Activated B cell treated with CpG ODN at 0.5 μM for 24 hours (primary cell): ENCODE data around the gene TMEM185B. TPM values are rescaled to one million over a fixed set of nuclear protein-coding genes. Genes with fewer than 3 reads are reported as not detected.

Experiments used
- ATAC-seq: fragments of 200-7000 bp; cut with Tn5 transposase; one replicate; pipeline ENCODE4 v1.10.0; 2021; ENCODE audit warnings: low read depth, mild to moderate bottlenecking, moderate library complexity
- CTCF ChIA-PET: fragments of 350-600 bp; sonication (Branson Sonifier 250); formaldehyde crosslinking; loops from one replicate; lab custom pipeline; 2021; ENCODE audit warnings: antibody characterized with exemption; lab: Charles Lee
- POLR2A ChIA-PET: fragments of 350-600 bp; sonication (Branson Sonifier 250); formaldehyde crosslinking; loops from one replicate; lab custom pipeline; 2021; ENCODE audit warnings: antibody characterized with exemption; lab: Charles Lee
- DNase-seq: peaks from one replicate; pipeline ENCODE4 v3.0.0; 2022
- H3K27ac Mint-ChIP-seq: one replicate; pipeline ENCODE4 v1.8.0; 2020; ENCODE audit warnings: mixed read lengths
- H3K27me3 Mint-ChIP-seq: one replicate; pipeline ENCODE4 v1.8.0; 2021; ENCODE audit warnings: mixed read lengths
- H3K36me3 Mint-ChIP-seq: one replicate; pipeline ENCODE4 v1.8.0; 2021; ENCODE audit warnings: low read depth, mixed read lengths
- H3K4me1 Mint-ChIP-seq: one replicate; pipeline ENCODE4 v1.8.0; 2021; ENCODE audit warnings: mixed read lengths
- H3K4me3 Mint-ChIP-seq: one replicate; pipeline ENCODE4 v1.8.0; 2020; ENCODE audit warnings: mild to moderate bottlenecking, mixed read lengths
- H3K9me3 Mint-ChIP-seq: one replicate; pipeline ENCODE4 v1.8.0; 2020; ENCODE audit warnings: mixed read lengths
- intact Hi-C: fragments of 100-400 bp; cut with micrococcal nuclease; formaldehyde crosslinking; loops from one replicate; pipeline ENCODE4 v1.15.1; 2024
- total RNA-seq: library from RNA; stranded (reverse); gene quantifications from 2 replicates; pipeline ENCODE4 v1.2.3, GENCODE V29; 2022
- TF ChIP-seq, protein P1 (sequence below): fragments of 200-600 bp; IDR thresholded peaks from one replicate; pipeline ENCODE4 v1.8.0; 2022; ENCODE audit warnings: antibody characterized with exemption, mild to moderate bottlenecking

Gene TMEM185B
- total RNA-seq, 1 donor from 2014 or later: 26.8 TPM

DNA sequence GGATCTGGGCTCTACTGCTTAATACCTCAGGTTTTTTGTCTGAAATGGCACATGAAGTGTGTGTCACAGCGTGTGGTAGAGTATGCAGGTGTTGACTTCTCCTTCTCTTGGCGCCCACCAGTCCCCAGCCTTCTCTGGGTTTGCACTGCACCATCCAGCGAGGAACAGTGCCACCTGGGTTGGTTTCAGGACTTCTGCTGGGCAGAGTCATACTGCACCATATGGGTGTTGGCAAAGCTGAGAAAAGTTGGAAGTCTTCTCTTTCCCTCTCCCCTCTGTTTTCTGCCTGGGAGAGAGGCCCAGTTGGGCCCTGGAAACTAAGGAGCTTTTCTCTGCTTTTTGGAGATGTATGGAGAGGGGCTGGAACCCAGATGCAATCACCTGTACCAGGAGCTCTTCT lies 43.8 kb downstream of the TMEM185B start:
- H3K27me3 Mint-ChIP-seq: no peaks in the 10 kb centered on the region
- ATAC-seq (no peak), DNase-seq (no peak)
- ChIA-PET CTCF (no interaction called here), POLR2A (no interaction called here)
- peaks cover 3% of the 10 kb centered on the region for H3K36me3 Mint-ChIP-seq
- no peaks in the 10 kb centered on the region for H3K9me3 Mint-ChIP-seq
- H3K4me3 Mint-ChIP-seq: no peak overlapping the region
- intact Hi-C loops: loop anchor here (5.0 kb wide), 2 partner anchors 812 to 1992 kb away; partner anchors contain the start of genes C2orf76 and DBI
- H3K4me1 Mint-ChIP-seq: peaks cover 62% of the 10 kb centered on the region
- H3K27ac Mint-ChIP-seq: no peak overlapping the region
- TF ChIP-seq, protein P1, sequence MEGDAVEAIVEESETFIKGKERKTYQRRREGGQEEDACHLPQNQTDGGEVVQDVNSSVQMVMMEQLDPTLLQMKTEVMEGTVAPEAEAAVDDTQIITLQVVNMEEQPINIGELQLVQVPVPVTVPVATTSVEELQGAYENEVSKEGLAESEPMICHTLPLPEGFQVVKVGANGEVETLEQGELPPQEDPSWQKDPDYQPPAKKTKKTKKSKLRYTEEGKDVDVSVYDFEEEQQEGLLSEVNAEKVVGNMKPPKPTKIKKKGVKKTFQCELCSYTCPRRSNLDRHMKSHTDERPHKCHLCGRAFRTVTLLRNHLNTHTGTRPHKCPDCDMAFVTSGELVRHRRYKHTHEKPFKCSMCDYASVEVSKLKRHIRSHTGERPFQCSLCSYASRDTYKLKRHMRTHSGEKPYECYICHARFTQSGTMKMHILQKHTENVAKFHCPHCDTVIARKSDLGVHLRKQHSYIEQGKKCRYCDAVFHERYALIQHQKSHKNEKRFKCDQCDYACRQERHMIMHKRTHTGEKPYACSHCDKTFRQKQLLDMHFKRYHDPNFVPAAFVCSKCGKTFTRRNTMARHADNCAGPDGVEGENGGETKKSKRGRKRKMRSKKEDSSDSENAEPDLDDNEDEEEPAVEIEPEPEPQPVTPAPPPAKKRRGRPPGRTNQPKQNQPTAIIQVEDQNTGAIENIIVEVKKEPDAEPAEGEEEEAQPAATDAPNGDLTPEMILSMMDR: no peak

- Mint-ChIP-seq H3K27me3 (no peaks in the 10 kb centered on the region), H3K36me3 (peaks cover 3% of the 10 kb centered on the region), H3K4me1 (peaks cover 62% of the 10 kb centered on the region), H3K27ac (peak overlapping the region; percentile 98), H3K9me3 (no peaks in the 10 kb centered on the region), H3K4me3 (peak overlapping the region; percentile 93)
- TF ChIP-seq, protein P1: no peak
- CTCF ChIA-PET: interaction anchor here (1.1 to 5.3 kb wide), 5 partner anchors 68 to 427 kb away, joined by 5 to 138 read pairs (median 42); partner anchors contain the start of gene PTPN4
- DNase-seq (no peak), ATAC-seq (no peak)
- POLR2A ChIA-PET: interaction anchor here (0.8 to 2.6 kb wide), 3 partner anchors 45 to 419 kb away, joined by 4 to 29 read pairs (median 5); partner anchors contain the start of genes EPB41L5, PTPN4 and TMEM185B
- intact Hi-C loops: loop anchor here (1.0 to 5.0 kb wide), 12 partner anchors 45 to 1991 kb away; partner anchors contain the start of genes C2orf76, DBI, EPB41L5 and PTPN4
These were observed 45.2 kb downstream of the TMEM185B start for GRCh38 chr2:120177973-120178372.

GRCh38 chr2:120177001-120177621 lies 46.1 kb downstream of the TMEM185B start:
- Mint-ChIP-seq H3K27me3 (no peaks in the 10 kb centered on the region), H3K4me1 (peaks cover 60% of the 10 kb centered on the region), H3K36me3 (peaks cover 3% of the 10 kb centered on the region), H3K9me3 (no peaks in the 10 kb centered on the region), H3K4me3 (peak overlapping the region; percentile 93), H3K27ac (peak overlapping the region; percentile 98)
- ChIA-PET POLR2A (interaction anchor here (0.6 to 2.6 kb wide), 20 partner anchors 44 to 1579 kb away, joined by 3 to 32 read pairs (median 5); partner anchors contain the start of genes C2orf76, DBI, EPB41L5 and PTPN4), CTCF (interaction anchor here (0.7 to 5.3 kb wide), 17 partner anchors 18 to 520 kb away, joined by 3 to 138 read pairs (median 5); partner anchors contain the start of genes PTPN4, RALB and TMEM177)
- TF ChIP-seq, protein P1: no peak
- peak; percentile 81 for DNase-seq
- intact Hi-C loops: loop anchor here (1.0 to 5.0 kb wide), 12 partner anchors 46 to 1990 kb away; partner anchors contain the start of genes C2orf76, DBI, EPB41L5 and PTPN4
- peak; percentile 93 for ATAC-seq

DNA sequence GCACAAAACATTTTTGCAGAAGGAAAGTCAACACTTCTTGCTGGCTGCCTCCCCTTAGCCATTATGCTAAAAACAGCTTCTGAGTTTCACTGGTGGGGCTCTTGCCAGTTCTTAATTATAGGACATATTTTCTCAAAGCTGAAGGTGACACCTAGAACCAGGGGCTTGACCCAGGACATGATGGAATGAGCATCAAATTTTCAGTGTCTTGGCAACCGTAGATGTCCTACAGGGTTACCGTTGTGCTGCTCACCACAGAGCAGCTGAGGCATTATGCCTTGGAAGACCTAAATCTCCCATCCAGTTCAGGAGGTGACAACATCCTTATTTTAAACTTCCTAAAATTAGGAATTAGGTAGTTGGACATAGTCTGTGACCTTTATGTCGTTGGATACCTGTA lies 46.7 kb downstream of the TMEM185B start:
- H3K36me3 Mint-ChIP-seq: peaks cover 3% of the 10 kb centered on the region
- ATAC-seq (no peak), DNase-seq (no peak)
- intact Hi-C loops: loop anchor here (2.0 to 5.0 kb wide), 3 partner anchors 56 to 1989 kb away; partner anchors contain the start of genes C2orf76 and DBI
- peak overlapping the region; percentile 98 for H3K27ac Mint-ChIP-seq
- peaks cover 54% of the 10 kb centered on the region for H3K4me1 Mint-ChIP-seq
- no peaks in the 10 kb centered on the region for H3K9me3 Mint-ChIP-seq
- no peaks in the 10 kb centered on the region for H3K27me3 Mint-ChIP-seq
- peak overlapping the region; percentile 93 for H3K4me3 Mint-ChIP-seq
- POLR2A ChIA-PET: interaction anchor here (0.6 to 2.6 kb wide), 22 partner anchors 16 to 1579 kb away, joined by 3 to 32 read pairs (median 5); partner anchors contain the start of genes C2orf76, DBI, EPB41L5 and PTPN4
- CTCF ChIA-PET: interaction anchor here (0.7 to 5.3 kb wide), 20 partner anchors 19 to 534 kb away, joined by 3 to 138 read pairs (median 5); partner anchors contain the start of genes PTPN4, RALB and TMEM177
- TF ChIP-seq, protein P1: no peak
